Effector CD8-positive, alpha-beta T cell (primary cell): ENCODE measurements around the gene SNTA1.
"Not testable (repeated sequence)": the region's sequence is repeated elsewhere in the genome, so short reads cannot be mapped to it uniquely, and the experiment has no call there.

ENCODE experiments used
- DNase-seq: peaks from one replicate; lab custom pipeline; 2025; lab: John Stamatoyannopoulos, UW

The SNTA1 gene

DNA sequence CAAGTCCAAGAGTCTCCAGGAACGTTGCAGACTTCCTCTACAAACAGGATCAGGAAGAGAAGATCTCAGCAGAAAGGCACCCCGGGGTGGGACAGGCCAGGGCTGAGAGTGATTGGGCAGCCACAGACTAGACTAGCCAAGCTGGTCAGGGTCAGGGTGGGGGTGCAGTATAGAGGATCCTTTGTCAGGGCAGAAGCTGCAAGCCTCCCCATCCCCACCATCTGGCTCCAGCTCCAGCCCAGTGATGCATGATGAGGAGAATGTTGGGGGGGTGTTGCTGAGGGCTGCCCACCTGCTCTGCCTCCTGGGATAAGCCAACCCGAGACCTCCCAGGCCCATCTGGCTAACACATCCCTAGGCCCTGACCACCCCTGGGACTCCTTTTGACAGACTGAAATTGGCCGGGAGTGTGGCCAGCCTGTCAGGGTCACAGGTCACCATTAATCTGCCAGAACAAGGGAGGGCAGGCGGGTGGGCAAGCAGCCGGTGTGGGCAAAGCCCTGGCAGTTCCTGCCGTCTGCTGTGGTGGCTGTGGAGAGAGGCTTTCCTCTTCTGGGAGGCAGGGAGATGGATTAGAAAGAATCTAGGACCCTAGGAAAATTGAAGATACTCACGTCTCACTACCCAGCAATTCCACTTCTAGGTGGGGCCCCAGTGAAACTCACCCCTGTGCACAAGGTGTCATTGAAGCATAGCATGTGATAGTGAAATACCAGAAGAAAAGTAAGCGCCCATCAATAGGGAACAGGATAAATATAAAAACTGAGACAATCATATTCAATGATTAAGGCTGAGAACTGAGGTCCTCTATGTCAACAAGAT, 22.1 kb upstream of the SNTA1 start:
- no peak for DNase-seq

DNA sequence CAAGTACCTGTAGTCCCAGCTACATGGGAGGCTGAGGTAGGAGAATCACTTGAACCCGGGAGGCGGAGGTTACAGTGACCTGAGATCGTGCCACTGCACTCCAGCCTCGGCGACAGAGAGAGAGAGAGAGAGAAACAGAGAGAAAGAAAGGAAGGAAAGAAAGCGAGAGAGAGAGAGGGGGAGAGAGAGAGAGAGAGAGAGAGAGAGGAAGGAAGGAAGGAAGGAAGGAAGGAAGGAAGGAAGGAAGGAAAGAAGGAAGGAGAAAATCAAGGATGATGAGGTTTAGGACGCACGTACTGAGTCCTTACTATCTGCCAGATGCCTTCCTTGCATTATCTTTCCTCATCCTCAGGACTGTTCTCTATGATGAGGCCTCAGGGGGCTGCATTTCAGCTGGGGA, 21.2 kb upstream of the SNTA1 start:
- DNase-seq: not testable (repeated sequence)

DNA sequence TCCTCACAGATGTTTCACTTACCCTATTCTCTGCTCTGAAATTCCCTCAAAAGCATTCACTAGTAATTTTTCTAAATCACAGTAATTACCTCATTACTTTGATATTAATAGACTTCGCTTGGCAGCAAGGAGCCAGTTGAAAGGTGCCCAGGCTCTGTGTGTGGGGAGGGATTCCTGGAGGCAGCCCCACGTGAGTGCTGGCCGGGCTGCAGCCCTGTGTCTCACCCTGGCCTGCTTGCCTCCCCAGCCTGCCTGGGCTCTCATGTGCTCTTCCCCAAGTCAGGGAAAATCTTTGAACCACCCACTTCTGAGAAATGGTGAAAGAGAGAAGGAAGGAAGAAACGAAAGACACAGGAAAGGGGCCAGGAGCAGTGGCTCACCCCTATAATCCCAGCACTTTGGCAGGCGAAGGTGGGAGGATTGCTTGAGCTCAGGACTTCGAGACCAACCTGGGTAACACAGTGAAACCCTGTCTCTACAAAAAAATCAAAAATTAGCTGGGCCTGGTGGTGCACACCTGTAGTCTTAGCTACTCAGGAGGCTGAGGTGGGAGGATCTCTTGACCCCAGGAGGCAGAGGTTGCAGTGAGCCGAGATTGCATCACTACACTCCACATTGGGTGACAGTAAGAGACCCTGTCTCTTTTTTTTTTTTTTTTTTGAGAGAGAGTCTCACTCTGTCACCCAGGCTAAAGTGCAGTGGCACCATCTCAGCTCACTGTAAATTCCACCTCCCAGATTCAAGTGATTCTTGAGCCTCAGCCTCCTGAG, 20.0 kb upstream of the SNTA1 start:
- DNase-seq: no peak

DNA sequence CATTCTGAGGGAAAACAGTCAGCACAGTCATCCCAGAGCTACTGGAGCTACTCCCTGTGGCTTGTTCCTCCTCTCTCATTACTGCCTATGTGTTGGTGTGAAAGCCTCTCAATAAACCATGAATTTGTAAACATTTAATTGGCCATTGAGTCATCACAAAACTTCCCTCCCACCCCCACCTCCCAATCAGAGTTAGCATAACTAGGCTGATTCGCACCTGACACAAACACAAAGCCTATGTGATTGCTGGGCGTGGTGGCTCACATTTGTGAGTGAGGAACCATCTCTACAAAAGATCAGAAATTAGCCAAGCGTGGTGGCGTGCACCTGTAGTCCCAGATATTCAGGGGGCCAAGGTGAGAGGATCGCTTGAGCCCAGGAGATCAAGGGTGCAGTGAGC, 17.1 kb upstream of the SNTA1 start:
- no peak for DNase-seq

DNA sequence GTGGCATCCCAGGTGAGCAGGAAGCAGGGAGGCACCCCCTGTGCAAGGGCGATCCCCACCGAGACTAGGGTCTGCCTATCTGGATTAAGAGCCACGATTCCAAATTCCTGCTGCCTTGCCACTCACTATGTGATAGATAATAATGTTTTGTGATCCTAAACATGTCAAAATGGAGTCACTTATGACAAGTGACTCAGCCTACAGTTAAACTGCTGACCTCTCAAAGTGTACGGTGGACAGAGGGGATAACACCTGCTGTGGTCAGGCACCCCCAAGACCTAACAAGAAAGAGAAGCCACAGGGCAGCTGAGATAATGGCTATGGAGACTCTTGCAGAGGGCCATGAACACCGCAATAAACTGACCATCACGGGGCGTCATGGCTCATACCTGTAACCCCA, 16.0 kb upstream of the SNTA1 start:
- DNase-seq: no peak

DNA sequence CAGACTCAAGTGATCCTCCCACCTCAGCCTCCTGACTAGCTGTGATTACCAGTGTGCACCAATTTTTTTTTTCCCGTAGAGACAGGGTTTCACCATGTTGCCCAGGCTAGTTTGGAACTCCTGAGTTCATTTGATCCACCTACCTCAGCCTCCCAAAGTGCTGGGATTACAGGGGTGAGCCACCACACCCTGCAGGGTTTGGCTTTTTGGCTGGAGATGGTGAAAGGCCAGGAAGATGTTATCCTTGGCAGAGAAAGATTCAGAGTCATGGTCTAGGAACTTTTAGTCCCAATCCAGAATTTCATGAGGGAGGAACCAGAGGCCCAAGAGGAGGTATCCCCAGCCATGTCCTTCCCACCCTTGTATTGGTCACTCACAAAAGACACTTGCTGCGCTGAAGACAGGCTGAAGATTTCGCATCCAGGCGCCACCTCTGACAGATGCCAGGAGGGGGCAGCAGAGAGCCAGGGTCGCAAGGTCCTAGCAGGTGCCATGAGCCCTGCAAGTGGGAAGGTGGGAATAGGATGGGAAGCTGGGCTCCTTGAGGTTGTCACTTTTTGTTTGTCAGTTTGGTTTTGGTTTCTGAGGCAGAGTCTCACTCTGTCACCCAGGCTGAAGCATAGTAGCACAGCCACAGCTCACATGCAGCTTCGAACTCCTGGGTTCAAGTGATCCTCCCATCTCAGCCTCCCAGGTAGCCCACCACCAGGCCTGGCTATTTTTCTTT, 13.5 kb upstream of the SNTA1 start:
- peak; percentile 68 for DNase-seq

DNA sequence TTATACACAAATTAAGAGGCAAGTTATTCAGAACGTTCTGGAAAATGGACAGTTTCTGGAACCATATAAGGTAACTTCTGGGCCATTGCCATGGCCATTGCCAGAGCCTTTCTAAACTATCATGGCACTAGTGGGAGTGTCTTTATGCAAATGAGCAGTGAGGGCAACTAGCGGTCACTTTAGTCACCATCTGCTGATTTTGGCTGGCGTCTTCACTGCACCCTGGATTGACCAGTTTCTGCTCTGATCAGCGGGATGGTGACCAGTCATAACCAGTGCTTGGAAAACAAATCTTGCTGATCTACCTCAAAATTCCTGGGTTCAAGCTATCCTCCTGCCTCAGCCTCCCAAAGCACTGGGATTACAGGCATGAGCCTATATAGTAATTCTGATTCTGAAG, 7.3 kb upstream of the SNTA1 start:
- DNase-seq: no peak

DNA sequence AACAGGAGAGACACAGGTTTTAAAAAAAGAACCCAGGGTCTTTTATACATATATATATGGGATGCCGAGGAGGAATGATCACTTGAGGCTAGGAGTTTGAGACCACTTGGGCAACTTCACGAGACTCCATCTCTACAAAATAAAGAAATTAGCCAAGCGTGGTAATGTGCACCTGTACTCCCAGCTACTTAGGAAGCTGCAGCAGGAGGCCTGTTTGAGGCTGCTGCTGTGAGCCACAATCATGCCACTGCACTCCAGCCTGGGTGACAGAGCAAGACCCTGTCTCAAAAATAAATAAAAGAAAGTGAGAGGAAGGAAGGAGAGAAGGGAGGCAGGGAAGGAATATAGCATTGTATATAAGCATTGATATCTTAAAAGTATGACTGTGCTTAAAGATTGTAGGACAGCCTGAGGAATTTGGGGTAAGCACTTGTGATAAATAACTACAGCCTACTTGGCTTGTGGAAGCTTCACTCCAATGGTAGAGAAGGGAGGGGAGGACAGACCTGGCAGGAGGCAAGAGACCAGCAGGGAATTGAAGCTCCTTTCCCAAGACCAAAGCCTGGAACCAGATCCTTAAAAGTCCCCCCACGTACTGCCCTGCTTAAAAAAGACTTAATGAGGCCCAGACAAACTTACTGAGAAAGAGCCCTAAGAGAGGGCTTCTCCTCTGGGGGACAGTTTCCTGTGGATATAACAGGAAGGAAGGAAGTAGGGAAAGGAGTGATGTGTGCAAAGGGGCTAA, 2.5 kb upstream of the SNTA1 start:
- DNase-seq: no peak

DNA sequence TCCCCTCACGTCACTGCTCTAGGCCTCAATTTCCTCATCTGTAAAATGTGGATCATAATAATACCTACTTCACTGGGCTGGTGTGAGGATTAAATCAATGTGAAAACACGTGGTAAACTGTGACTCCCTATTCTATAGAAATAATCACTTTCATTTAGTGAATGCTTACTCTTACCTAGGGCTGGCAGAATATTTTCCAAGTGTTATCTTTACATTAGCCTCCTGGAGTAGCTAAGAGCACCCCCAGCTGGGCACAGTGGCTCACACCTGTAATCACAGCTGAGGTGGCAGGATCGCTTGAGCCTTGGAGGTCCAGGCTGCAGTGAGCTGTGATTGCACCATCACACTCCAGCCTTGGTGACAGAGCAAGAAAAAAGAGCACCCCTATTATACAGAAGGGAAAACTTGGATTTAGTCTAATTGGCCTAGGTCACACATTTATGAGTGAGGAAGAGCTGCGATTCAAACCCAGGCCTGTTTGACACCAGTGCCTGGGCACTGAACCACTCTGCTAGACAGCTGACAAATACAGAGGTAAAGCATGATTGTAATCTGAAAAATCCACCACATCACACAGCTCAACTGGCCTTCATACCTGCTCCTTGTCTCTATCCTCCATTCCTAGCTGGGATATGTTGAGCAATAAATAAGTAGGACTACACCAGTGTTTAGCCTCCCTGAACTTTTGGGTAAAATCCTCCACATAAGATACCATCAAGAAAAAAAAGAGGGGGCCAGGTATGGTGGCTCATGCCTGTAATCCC, 1.4 kb upstream of the SNTA1 start:
- DNase-seq: no peak

DNA sequence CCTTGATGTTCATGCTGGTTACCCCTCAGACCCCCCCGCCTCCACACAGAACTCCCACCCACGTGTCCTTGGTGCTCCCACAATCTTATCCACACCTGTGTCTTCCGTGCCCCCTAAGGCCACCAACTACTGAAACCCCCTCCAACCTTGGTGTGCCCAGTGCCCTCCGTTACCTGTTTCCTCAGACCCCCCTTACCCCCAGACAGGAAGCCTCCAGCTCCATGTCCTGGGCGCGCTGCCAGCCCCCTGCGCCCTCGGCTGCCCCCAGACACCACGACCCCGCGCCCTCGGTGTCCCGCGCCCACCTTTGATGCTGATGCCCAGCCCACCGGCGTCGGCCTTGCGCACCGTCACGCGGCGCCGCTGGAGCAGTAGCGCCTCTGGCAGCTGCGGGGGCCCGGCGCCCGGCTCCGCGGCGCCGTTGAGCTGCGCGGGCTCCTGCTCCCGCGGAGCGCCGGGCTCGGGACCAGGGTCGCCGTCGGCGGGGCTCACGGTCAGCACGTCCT, 504 bp downstream of the SNTA1 start:
- peak; percentile 13 for DNase-seq

DNA sequence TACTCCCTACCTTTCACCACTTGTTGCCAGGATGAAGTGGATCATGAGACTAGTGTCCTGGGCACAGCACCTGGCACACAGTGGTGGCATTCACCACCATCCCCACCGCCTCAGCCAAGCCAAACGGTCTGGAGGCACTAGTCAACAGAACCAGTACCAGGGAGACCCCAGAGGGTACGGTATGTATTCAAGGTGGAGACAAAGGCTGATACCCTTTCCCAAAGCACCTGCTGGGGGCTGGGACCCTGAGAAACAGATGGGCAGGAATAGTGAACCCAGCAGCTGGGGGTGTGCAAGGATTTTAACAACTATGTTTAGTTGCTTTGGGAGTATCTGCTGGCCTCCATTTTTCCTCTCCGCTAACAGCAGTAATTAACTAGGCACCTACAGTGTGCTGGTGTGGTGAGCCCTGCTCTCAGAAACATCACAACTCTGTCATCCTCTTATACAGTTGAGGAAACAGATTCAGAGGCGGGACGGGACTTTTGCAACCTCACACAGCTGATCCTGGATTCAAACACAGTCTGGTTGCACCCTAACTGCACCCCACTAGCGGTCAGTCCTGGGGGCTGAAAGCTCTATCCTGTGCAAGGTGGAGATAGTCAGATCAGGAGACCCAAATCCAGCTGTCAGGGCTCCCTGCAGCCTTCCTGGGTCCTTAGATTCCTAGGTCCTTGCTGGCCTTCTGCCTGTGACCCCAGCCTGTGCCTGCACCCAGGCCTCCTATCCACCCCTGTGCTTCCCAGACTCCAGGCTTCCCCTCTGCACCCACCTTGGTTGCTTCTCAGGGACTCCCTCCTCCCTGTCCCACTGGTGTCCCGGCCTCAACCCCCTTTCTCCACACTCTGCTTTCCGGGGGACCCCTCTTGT, 1.2 kb downstream of the SNTA1 start:
- no peak for DNase-seq

DNA sequence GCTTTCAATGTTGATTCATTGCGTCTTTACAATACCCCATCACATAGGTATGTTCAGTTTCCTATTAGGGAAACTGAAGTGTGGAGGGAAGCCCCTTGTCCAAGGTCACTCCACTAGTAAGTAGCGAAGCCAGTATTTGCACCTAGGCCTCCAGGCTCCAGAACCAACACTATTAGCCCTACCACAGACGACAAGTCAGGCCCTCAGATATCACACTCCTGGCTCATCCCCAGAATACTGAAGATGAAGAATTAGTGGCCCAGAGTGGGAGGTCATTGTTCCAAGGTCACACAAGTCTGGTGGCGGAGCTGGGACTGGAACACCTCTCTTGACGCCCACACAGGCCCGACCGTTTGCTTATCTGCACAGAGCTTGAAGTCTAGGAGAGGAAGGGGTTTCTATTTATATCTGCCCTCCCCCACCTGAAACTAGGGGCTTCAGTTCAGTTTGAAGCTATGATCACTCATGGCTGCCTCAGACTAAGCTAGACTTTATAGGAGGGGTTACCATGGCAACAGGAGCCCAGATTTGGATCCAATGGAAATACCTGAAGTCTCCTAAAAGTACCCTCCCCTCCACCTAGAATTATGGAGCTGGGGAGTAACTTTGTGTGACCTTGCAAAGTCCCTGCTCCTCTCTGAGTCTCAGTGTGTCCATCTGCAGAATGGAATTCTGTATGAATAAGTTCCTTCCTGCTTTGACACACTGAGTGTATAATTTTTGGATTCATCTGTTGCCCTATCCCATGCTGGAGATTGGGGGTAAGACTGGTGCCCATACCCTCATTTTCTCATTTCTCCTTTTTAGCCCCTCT, 2.2 kb downstream of the SNTA1 start:
- no peak for DNase-seq

DNA sequence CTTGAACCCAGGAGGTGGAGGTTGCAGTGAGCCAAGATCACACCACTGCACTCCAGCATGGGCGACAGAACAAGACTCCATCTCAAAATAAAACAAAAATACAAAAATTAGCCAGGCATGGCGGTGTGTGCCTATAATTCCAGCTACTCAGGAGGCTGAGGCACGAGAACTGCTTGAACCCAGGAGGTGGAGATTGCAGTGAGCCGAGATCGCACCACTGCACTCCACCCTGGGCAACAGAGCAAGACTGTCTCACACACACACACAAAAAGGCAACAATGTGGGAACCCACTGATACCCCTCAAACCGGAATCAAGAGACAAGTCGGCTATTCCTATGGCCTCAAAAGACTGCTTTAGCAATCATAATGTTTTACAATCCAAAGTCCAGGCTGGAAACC, 3.0 kb downstream of the SNTA1 start:
- DNase-seq: not testable (repeated sequence)

DNA sequence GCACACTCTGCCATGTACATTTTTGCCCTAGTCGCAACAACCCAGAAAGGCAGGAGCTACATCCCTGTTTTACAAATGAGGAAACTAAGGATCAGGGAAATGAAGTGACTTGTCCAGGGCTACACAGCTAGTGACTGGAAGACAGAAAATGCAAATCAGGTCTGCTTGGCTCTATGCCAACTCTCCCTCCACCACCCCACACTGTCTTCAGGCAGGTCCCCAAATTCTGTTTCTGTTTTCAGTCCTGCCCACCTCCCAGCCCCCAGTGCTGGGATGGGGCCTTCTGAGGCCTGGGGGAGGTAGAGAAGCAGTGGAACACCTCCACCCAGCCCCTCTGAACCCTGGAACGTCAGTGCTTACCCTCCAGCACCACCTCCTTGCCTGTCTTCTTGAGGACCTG, 5.1 kb downstream of the SNTA1 start:
- no peak for DNase-seq

DNA sequence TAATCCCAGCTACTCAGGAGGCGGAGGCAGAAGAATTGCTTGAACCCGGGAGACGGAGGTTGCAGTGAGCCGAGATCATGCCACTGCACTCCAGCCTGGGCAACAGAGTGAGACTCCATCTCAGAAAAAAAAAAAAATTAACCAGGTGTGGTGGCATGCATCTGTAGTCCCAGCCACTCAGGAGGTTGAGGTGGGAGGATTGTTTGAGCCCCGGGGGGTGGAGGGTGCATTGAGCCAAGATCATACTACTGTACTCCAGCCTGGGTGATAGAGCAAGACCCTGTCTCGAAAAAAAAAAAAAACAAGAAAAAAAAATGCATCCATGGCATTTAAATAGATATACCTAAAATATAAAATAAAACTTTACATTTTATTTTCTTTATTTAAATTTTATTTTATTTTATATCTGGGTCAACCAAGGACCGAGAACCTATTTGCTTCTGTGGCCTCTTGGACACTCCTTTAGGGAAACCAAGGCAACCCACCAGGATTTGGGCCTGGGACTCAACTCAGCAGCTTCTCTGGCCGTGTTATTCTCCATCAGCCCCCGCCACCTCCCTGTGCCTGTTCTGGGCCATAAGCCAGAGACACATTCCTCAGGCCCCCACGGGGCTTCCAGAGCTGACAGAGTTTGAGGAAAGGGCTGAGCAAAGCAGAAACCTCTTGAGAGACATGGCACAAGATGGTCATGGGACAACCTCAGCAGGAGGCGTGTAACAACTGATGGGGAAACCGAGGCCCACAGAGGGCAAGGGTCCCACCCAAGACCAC, 6.2 kb downstream of the SNTA1 start:
- no peak for DNase-seq

DNA sequence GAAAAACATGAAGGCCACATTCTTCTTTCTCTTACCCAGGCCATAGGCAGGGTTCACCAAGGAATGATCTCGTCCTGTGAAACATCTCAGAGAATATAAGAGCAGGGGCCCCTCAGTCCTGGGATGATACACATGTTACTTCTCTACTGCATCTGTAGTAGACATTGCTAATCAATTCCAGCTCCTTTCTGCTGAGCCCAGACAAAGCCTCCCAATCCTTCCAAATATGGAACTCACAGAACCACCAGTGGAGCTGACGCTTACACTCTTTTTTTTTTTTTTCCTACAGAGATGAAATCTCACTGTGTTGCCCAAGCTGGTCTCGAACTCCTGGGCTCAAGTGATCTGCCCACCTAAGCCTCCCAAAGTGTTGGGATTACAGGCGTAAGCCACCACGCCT, 9.1 kb downstream of the SNTA1 start:
- no peak for DNase-seq

DNA sequence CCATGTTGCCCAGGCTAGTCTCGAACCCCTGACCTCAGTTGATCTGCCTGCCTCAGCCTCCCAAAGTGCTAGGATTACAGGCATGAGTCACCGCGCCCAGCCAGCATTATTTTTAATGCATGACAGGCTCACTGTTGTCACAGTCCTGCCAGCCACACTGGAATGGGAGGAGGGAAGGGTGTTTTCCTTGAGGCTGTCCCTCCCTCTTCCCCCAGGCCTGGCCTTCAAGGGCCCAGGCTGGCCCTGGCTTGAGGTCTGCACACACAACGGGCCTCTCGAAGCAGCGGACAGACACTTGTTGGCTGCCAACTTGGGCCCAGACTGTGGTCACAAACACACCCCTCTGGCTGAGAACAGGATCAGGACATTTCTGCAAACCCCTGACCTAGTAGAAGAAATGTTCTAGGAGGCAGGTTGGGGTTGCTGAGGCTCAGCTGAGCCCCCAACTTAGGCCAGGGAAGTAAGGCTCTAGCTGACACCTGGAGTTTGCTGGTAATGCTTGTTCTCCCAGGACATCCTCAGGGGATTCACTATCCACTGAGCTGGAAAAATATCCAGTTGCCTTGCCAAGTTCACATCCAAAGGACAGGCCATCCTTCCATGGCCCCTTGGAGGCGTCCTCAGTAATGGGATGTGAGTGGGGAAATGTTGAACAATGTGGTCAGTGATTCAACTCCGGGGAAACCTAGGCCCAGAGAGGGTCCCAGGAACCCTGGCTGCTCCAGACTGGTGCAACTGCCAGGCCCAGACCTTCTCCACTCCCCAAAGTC, 9.9 kb downstream of the SNTA1 start:
- no peak for DNase-seq
